CD14-positive monocyte (primary cell): ENCODE results near the gene WFIKKN2. TPM values are rescaled to one million over a fixed set of nuclear protein-coding genes. Genes with fewer than 3 reads are reported as not detected.

Experiments
- DNase-seq, 3 donors: peaks; one replicate each; pipeline ENCODE4 v3.0.0-alpha.2; 2011 to 2022
- H2AFZ ChIP-seq: 2 replicates; pipeline ENCODE4 v1.6.0; 2012; ENCODE audit warnings: mild to moderate bottlenecking, low read depth, low read length, inconsistent platforms; ENCODE audit not compliant: insufficient read depth, poor library complexity, severe bottlenecking
- H3K27ac ChIP-seq, 2 donors: 1 replicate in 1 of 2; 2 replicates in 1 of 2; pipeline ENCODE4 v1.5.1; 2012 to 2013; ENCODE audit warnings: low read length in 2 of 2, control low read depth in 1 of 2, inconsistent platforms in 1 of 2, low read depth in 1 of 2, mild to moderate bottlenecking in 1 of 2
- H3K27me3 ChIP-seq, 2 donors: one replicate each; pipeline versions ENCODE4 v1.6.0 to v1.6.1; 2011 to 2013; ENCODE audit warnings: low read length in 2 of 2; ENCODE audit not compliant: control insufficient read depth in 2 of 2, insufficient read depth in 2 of 2
- H3K36me3 ChIP-seq, 2 donors: replicated peaks in 1 of 2; 1 replicate in 1 of 2; 2 replicates in 1 of 2; pipeline versions ENCODE4 v1.5.1 to v1.6.1; 2012 to 2013; ENCODE audit warnings: low read length in 2 of 2, control low read depth in 1 of 2, inconsistent platforms in 1 of 2, mild to moderate bottlenecking in 1 of 2; ENCODE audit not compliant: insufficient read depth in 2 of 2, control insufficient read depth in 1 of 2
- H3K4me1 ChIP-seq, 2 donors: 1 replicate in 1 of 2; 2 replicates in 1 of 2; pipeline versions ENCODE4 v1.5.1 to v1.6.1; 2012 to 2013; ENCODE audit warnings: low read length in 2 of 2, control low read depth in 1 of 2, inconsistent platforms in 1 of 2, mild to moderate bottlenecking in 1 of 2, moderate library complexity in 1 of 2; ENCODE audit not compliant: insufficient read depth in 2 of 2, control insufficient read depth in 1 of 2
- H3K4me2 ChIP-seq: replicated peaks from 2 replicates; pipeline ENCODE3; 2012; ENCODE audit warnings: low read length, moderate library complexity, mild to moderate bottlenecking; ENCODE audit not compliant: poor library complexity, severe bottlenecking; ENCODE audit errors: extremely low read depth
- H3K4me3 ChIP-seq, 3 experiments: fragments of 200-600 bp in 1 of 3; sonication (generic) in 1 of 3; replicated peaks in 1 of 3; 1 replicate in 2 of 3; 2 replicates in 1 of 3; pipeline ENCODE4 v1.5.1; 2011 to 2013; ENCODE audit warnings: low read length in 3 of 3, mild to moderate bottlenecking in 3 of 3, control low read depth in 2 of 3, low read depth in 2 of 3, inconsistent platforms in 1 of 3, moderate library complexity in 1 of 3
- H3K79me2 ChIP-seq: 2 replicates; pipeline ENCODE4 v1.6.0; 2012; ENCODE audit warnings: mild to moderate bottlenecking, control low read depth, inconsistent platforms, low read length, moderate library complexity; ENCODE audit not compliant: insufficient read depth
- H3K9ac ChIP-seq: 2 replicates; pipeline ENCODE4 v1.6.0; 2017; ENCODE audit warnings: low read length, mild to moderate bottlenecking; ENCODE audit not compliant: insufficient read depth, poor library complexity, severe bottlenecking
- H3K9me3 ChIP-seq, 2 donors: replicated peaks in 1 of 2; 1 replicate in 1 of 2; 2 replicates in 1 of 2; pipeline versions ENCODE4 v1.5.1 to v1.6.1; 2012 to 2013; ENCODE audit warnings: low read length in 2 of 2, control low read depth in 1 of 2; ENCODE audit not compliant: control insufficient read depth in 1 of 2, insufficient read depth in 1 of 2
- H4K20me1 ChIP-seq: 2 replicates; pipeline ENCODE4 v1.6.0; 2012; ENCODE audit warnings: mild to moderate bottlenecking, low read length, control low read depth, moderate library complexity; ENCODE audit not compliant: insufficient read depth
- H3K27ac Mint-ChIP-seq, 7 donors: one replicate each; pipeline ENCODE4 v1.8.0; 2020; ENCODE audit warnings: mild to moderate bottlenecking in 7 of 7, mixed read lengths in 7 of 7, moderate library complexity in 6 of 7, inconsistent platforms in 2 of 7
- H3K27me3 Mint-ChIP-seq, 3 donors: one replicate each; pipeline ENCODE4 v1.8.0; 2021 to 2022; ENCODE audit warnings: low read depth in 3 of 3, mild to moderate bottlenecking in 3 of 3, mixed read lengths in 3 of 3, moderate library complexity in 3 of 3, inconsistent platforms in 1 of 3
- H3K36me3 Mint-ChIP-seq, 2 donors: one replicate each; pipeline ENCODE4 v1.8.0; 2020; ENCODE audit warnings: mixed read lengths in 2 of 2, inconsistent platforms in 1 of 2, mild to moderate bottlenecking in 1 of 2
- H3K4me1 Mint-ChIP-seq: one replicate; pipeline ENCODE4 v1.8.0; 2020; ENCODE audit warnings: mild to moderate bottlenecking, mixed read lengths
- H3K4me3 Mint-ChIP-seq, 2 donors: one replicate each; pipeline ENCODE4 v1.8.0; 2020; ENCODE audit warnings: mild to moderate bottlenecking in 2 of 2, mixed read lengths in 2 of 2, moderate library complexity in 1 of 2
- H3K9me3 Mint-ChIP-seq, 7 donors: one replicate each; pipeline ENCODE4 v1.8.0; 2020 to 2022; ENCODE audit warnings: mixed read lengths in 7 of 7, mild to moderate bottlenecking in 6 of 7, moderate library complexity in 6 of 7, inconsistent platforms in 2 of 7
- WGBS: methylation state at CpG from one replicate; pipeline ENCODE4 v1.1.5; 2013; ENCODE audit warnings: missing lambda C conversion rate; ENCODE audit not compliant: insufficient coverage; 5-methylcytosine and 5-hydroxymethylcytosine counted together
- intact Hi-C, 2 donors: fragments of 100-400 bp; cut with micrococcal nuclease; formaldehyde crosslinking; loops; one replicate each; pipeline versions ENCODE4 v1.15.0 to v1.15.1; 2023
- polyA plus RNA-seq, 3 donors: library from polyadenylated mRNA; depleted of rRNA in 1 of 3; unstranded in 2 of 3; stranded (reverse) in 1 of 3; fragments of 300-500 nt in 2 of 3; fragments of >200 nt in 1 of 3; fragmentation: Illumina TruSeq in 2 of 3; gene quantifications; 1 replicate in 2 of 3; 2 replicates in 1 of 3; pipeline ENCODE4 v1.2.3, GENCODE V29; 2012 to 2021
- TF ChIP-seq, protein P1 (sequence below): fragments of 200-600 bp; IDR thresholded peaks from one replicate; pipeline ENCODE4 v1.8.0; 2022; ENCODE audit warnings: antibody characterized with exemption, mild to moderate bottlenecking

Gene WFIKKN2
- polyA plus RNA-seq, 3 donors, result 0.03 TPM; not detected in 2

DNA sequence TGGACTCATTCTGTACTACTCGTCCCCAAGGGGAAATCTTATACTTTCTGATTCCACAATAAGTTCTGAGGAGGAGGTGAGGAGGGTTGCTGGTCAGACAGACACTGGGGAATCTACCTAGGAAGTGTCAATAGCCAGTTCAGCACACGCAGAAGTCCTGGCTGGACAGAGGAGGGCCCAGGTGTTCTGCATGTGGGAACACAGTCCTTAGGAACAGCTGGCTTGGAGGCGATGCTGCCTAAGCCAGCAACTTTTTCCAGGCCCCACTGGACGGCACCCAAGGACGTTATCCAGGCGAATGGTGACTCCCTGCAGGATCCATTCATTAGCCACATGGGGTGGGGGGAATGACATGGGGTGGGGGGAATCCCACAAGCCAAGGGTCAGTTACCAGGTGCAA is 29.9 kb upstream of the WFIKKN2 start:
- intact Hi-C loops, result no loop called here
- Mint-ChIP-seq H3K27ac (no peak overlapping the region), H3K4me3 (no peak overlapping the region), H3K9me3 (no peaks in the 10 kb centered on the region), H3K4me1 (peaks cover 2% of the 10 kb centered on the region), H3K36me3 (no peaks in the 10 kb centered on the region), H3K27me3 (peaks cover 3 to 11% (median 6%) of the 10 kb centered on the region in 3 donors)
- Histone ChIP-seq H3K9me3 (no peaks in the 10 kb centered on the region), H2AFZ (no peak overlapping the region), H3K27me3 (no peaks in the 10 kb centered on the region), H3K4me1 (no peaks in the 10 kb centered on the region), H3K4me3 (no peak overlapping the region), H3K27ac (no peak overlapping the region), H3K79me2 (no peaks in the 10 kb centered on the region), H4K20me1 (no peaks in the 10 kb centered on the region), H3K36me3 (no peaks in the 10 kb centered on the region), H3K9ac (no peak overlapping the region), H3K4me2 (no peak overlapping the region)
- TF ChIP-seq, protein P1, sequence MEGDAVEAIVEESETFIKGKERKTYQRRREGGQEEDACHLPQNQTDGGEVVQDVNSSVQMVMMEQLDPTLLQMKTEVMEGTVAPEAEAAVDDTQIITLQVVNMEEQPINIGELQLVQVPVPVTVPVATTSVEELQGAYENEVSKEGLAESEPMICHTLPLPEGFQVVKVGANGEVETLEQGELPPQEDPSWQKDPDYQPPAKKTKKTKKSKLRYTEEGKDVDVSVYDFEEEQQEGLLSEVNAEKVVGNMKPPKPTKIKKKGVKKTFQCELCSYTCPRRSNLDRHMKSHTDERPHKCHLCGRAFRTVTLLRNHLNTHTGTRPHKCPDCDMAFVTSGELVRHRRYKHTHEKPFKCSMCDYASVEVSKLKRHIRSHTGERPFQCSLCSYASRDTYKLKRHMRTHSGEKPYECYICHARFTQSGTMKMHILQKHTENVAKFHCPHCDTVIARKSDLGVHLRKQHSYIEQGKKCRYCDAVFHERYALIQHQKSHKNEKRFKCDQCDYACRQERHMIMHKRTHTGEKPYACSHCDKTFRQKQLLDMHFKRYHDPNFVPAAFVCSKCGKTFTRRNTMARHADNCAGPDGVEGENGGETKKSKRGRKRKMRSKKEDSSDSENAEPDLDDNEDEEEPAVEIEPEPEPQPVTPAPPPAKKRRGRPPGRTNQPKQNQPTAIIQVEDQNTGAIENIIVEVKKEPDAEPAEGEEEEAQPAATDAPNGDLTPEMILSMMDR, result no peak
- DNase-seq, result no peak
- 100% methylated on average over 2 of the region's 6 CpGs for WGBS

DNA sequence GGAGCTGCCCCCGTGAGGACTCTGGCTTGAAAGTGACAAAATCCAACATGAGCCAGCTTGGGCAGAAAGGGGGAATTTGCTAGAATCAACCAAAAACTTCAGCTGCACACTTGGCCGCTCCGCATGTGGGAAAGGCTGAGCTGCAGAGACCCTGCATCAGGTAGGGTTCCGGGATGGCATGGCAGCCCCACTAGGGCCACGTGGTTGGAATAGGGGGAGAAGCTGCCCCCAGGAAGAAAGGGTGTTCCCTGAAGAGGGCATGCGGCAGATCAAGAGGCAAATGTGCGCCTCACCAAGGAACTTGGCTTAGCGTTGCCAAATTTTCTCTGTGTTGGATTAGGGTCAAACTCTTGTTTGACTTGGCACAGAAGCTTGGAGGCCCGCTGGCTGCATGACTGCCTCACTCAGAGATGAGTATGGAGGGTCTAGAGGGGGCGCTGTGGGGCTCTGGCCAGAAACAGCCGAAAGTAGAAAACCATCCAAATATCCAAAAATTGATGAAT is 29.2 kb upstream of the WFIKKN2 start:
- Mint-ChIP-seq H3K27me3 (peaks cover 1 to 8% (median 6%) of the 10 kb centered on the region in 3 donors), H3K36me3 (no peaks in the 10 kb centered on the region), H3K9me3 (no peaks in the 10 kb centered on the region), H3K27ac (no peak overlapping the region), H3K4me3 (no peak overlapping the region), H3K4me1 (peaks cover 2% of the 10 kb centered on the region)
- intact Hi-C loops, result no loop called here
- Histone ChIP-seq H3K27me3 (no peaks in the 10 kb centered on the region), H2AFZ (no peak overlapping the region), H3K79me2 (no peaks in the 10 kb centered on the region), H3K4me3 (no peak overlapping the region), H3K36me3 (no peaks in the 10 kb centered on the region), H4K20me1 (no peaks in the 10 kb centered on the region), H3K27ac (no peak overlapping the region), H3K4me1 (no peaks in the 10 kb centered on the region), H3K9me3 (no peaks in the 10 kb centered on the region), H3K9ac (no peak overlapping the region), H3K4me2 (no peak overlapping the region)
- TF ChIP-seq, protein P1, result peak; percentile 10
- no peak for DNase-seq
- 94% methylated on average over 9 of the region's 11 CpGs for WGBS
